ENCODE results near the gene PCDHGA3. TPM values are rescaled to one million over a fixed set of nuclear protein-coding genes. Genes with fewer than 3 reads are reported as not detected.
"Not testable (repeated sequence)": the region's sequence is repeated elsewhere in the genome, so short reads cannot be mapped to it uniquely, and the experiment has no call there.

The PCDHGA3 gene
- total RNA-seq, 2 experiments from 2014 or later = 0.25 to 0.36 TPM

- Histone ChIP-seq H2AFZ (ENCODE audit: low read length) (no peak overlapping the region), H3K27ac (ENCODE audit: low read depth, low read length, poor library complexity, severe bottlenecking) (no peak overlapping the region), H3K36me3 (ENCODE audit: insufficient read depth, low read length) (peaks cover 5% of the 10 kb centered on the region; the same call in 1 of the 2 replicates), H3K79me2 (ENCODE audit: insufficient read depth, low read depth, low read length) (no peaks in the 10 kb centered on the region), H3K9me3 (ENCODE audit: low read length) (0 out of 2 replicates have a peak, but pooled peaks cover 7% of the 10 kb centered on the region), H4K20me1 (ENCODE audit: insufficient read depth, low read length) (no peaks in the 10 kb centered on the region), H3K4me2 (ENCODE audit: low read length) (no peak overlapping the region), H3K4me3 (ENCODE audit: low read depth, low read length, poor library complexity, severe bottlenecking) (no peak overlapping the region), H3K9me2 (ENCODE audit: insufficient read depth, low read length) (no peaks in the 10 kb centered on the region), H3K4me1 (ENCODE audit: insufficient read depth, low read length, poor library complexity, severe bottlenecking) (no peaks in the 10 kb centered on the region)
- no TSS peak for BruUV-seq (replicated peaks)
- TF ChIP-seq EZH2phosphoT487 (IDR thresholded peaks at IDR 0.05; ENCODE audit: borderline replicate concordance, low read depth, low read length) (no peak), CTCF (conservative IDR thresholded peaks at IDR 0.05; ENCODE audit: low read length) (no peak)
- CTCF ChIA-PET (ENCODE audit: unreplicated experiment) = no interaction called here
- intact Hi-C loops (cut with micrococcal nuclease; ENCODE audit: unreplicated experiment) = no loop called here
- DNase-seq (ENCODE audit: low spot score) = no peak
- POLR2A ChIA-PET = interaction anchor here (1.1 kb wide), 1 partner anchor 13 kb away, joined by 3 read pairs; the partner anchor contains the start of gene TAF7
Observed at GRCh38 chr5:141306630-141307029, 37.0 kb upstream of the PCDHGA3 start.

- Histone ChIP-seq H3K9me2 (ENCODE audit: insufficient read depth, low read length) (no peaks in the 10 kb centered on the region), H3K27ac (ENCODE audit: low read depth, low read length, poor library complexity, severe bottlenecking) (no peak overlapping the region), H3K4me3 (ENCODE audit: low read depth, low read length, poor library complexity, severe bottlenecking) (no peak overlapping the region), H2AFZ (ENCODE audit: low read length) (no peak overlapping the region), H3K4me1 (ENCODE audit: insufficient read depth, low read length, poor library complexity, severe bottlenecking) (peaks cover 7% of the 10 kb centered on the region), H3K9me3 (ENCODE audit: low read length) (peaks cover 37% of the 10 kb centered on the region), H3K79me2 (ENCODE audit: insufficient read depth, low read depth, low read length) (peaks cover 54% of the 10 kb centered on the region), H3K36me3 (ENCODE audit: insufficient read depth, low read length) (peaks cover 73% of the 10 kb centered on the region), H4K20me1 (ENCODE audit: insufficient read depth, low read length) (no peaks in the 10 kb centered on the region), H3K4me2 (ENCODE audit: low read length) (no peak overlapping the region)
- no peak for TF ChIP-seq EZH2phosphoT487 (IDR thresholded peaks at IDR 0.05; ENCODE audit: borderline replicate concordance, low read depth, low read length)
- no peak for TF ChIP-seq CTCF (conservative IDR thresholded peaks at IDR 0.05; ENCODE audit: low read length)
- DNase-seq (ENCODE audit: low spot score) = no peak
- intact Hi-C loops (cut with micrococcal nuclease; ENCODE audit: unreplicated experiment) = no loop called here
- BruUV-seq (replicated peaks) = no TSS peak
- CTCF ChIA-PET (ENCODE audit: unreplicated experiment) = no interaction called here
- POLR2A ChIA-PET = no interaction called here
Observed at GRCh38 chr5:141313711-141314110, 29.9 kb upstream of the PCDHGA3 start.

GRCh38 chr5:141316963-141317362 lies 26.7 kb upstream of the PCDHGA3 start:
- H3K36me3 ChIP-seq (ENCODE audit: insufficient read depth, low read length) = peaks cover 83% of the 10 kb centered on the region
- peaks cover 28% of the 10 kb centered on the region for H3K4me1 ChIP-seq (ENCODE audit: insufficient read depth, low read length, poor library complexity, severe bottlenecking)
- intact Hi-C loops (cut with micrococcal nuclease; ENCODE audit: unreplicated experiment); POLR2A ChIA-PET; BruUV-seq (replicated peaks); H3K9me2 ChIP-seq (ENCODE audit: insufficient read depth, low read length); H3K4me2 ChIP-seq (ENCODE audit: low read length); H3K27ac ChIP-seq (ENCODE audit: low read depth, low read length, poor library complexity, severe bottlenecking); H4K20me1 ChIP-seq (ENCODE audit: insufficient read depth, low read length); CTCF ChIA-PET (ENCODE audit: unreplicated experiment); DNase-seq (ENCODE audit: low spot score); H3K4me3 ChIP-seq (ENCODE audit: low read depth, low read length, poor library complexity, severe bottlenecking); H2AFZ ChIP-seq (ENCODE audit: low read length): not testable (repeated sequence)
- peaks cover 51% of the 10 kb centered on the region for H3K9me3 ChIP-seq (ENCODE audit: low read length)
- peaks cover 80% of the 10 kb centered on the region for H3K79me2 ChIP-seq (ENCODE audit: insufficient read depth, low read depth, low read length)
